Vagina (tissue), 2 donors: ENCODE results near the gene MYZAP.

Source experiments
- POLR2A ChIP-seq, 2 donors: fragments of 450-650 bp; IDR thresholded peaks; one replicate each; pipeline ENCODE4 v1.6.1; 2017; ENCODE audit warnings: antibody characterized with exemption in 2 of 2, mild to moderate bottlenecking in 2 of 2, moderate library complexity in 2 of 2
- POLR2AphosphoS5 ChIP-seq, 2 donors: sonication (generic); formaldehyde crosslinking; IDR thresholded peaks; one replicate each; pipeline ENCODE4 v1.9.0; 2017; ENCODE audit warnings: antibody characterized with exemption in 2 of 2, mild to moderate bottlenecking in 2 of 2, low read depth in 1 of 2; ENCODE audit not compliant: insufficient read depth in 1 of 2
- TF ChIP-seq, protein P1 (sequence below), 3 experiments: fragments of 450-650 bp in 2 of 3; fragments of 200-600 bp in 1 of 3; sonication (generic) in 1 of 3; IDR thresholded peaks; one replicate each; pipeline ENCODE4 v1.5.1; 2017 to 2019; ENCODE audit warnings: antibody characterized with exemption in 3 of 3, mild to moderate bottlenecking in 2 of 3, moderate library complexity in 2 of 3

DNA sequence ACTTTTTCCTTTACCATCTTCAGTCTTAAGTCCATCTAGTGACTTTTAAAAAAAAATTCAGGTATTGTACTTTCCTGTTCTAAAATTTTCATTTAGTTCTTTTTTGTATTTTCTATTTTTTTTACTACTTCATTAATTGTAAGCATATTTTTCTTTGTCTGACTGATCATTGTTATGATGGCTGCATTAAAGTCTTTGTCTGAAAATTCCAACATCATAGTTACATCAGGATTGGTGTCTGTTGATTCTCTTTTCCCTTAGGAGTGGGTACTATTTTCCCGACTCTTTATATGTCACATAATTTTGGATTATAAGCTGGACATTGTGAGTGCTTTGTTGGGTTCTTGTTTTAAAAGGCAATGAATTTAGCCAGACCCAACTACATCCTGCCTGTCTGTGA is 79.9 kb downstream of the MYZAP start:
- TF ChIP-seq, protein P1, sequence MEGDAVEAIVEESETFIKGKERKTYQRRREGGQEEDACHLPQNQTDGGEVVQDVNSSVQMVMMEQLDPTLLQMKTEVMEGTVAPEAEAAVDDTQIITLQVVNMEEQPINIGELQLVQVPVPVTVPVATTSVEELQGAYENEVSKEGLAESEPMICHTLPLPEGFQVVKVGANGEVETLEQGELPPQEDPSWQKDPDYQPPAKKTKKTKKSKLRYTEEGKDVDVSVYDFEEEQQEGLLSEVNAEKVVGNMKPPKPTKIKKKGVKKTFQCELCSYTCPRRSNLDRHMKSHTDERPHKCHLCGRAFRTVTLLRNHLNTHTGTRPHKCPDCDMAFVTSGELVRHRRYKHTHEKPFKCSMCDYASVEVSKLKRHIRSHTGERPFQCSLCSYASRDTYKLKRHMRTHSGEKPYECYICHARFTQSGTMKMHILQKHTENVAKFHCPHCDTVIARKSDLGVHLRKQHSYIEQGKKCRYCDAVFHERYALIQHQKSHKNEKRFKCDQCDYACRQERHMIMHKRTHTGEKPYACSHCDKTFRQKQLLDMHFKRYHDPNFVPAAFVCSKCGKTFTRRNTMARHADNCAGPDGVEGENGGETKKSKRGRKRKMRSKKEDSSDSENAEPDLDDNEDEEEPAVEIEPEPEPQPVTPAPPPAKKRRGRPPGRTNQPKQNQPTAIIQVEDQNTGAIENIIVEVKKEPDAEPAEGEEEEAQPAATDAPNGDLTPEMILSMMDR (IDR thresholded peaks at IDR 0.05) = no peak
- TF ChIP-seq POLR2A (IDR thresholded peaks at IDR 0.05) = no peak
- TF ChIP-seq POLR2AphosphoS5 (IDR thresholded peaks at IDR 0.05; ENCODE audit: insufficient read depth in 1 of 2, low read depth in 1 of 2) = no peak
